Measurements from ENCODE around the gene OLA1. TPM values are rescaled to one million over a fixed set of nuclear protein-coding genes. Genes with fewer than 3 reads are reported as not detected.

The OLA1 gene
- total and polyA plus RNA-seq, 2 of the 13 experiments (the other 11 are each of a cell fraction or from before 2014, with no cell fraction given): 153 to 241 TPM

- Histone ChIP-seq H3K4me2 (ENCODE audit: low read depth, low read length) (no peak overlapping the region), H3K4me3 (replicated peaks in 1 of 3; ENCODE audit: insufficient read depth in 1 of 3, low read depth in 2 of 3, low read length in 3 of 3) (no peak overlapping the region), H3K79me2 (ENCODE audit: insufficient read depth, low read length) (peaks cover 98% of the 10 kb centered on the region), H3K9ac (ENCODE audit: insufficient read depth, low read depth, low read length) (no peak overlapping the region), H2AFZ (ENCODE audit: low read length) (no peak overlapping the region), H3K27ac (ENCODE audit: extremely low read length, insufficient read depth, low read length) (no peak overlapping the region), H3K36me3 (replicated peaks in 1 of 2; ENCODE audit: control insufficient read depth in 1 of 2, insufficient read depth in 2 of 2, low read length in 2 of 2) (peaks cover 7 to 43% of the 10 kb centered on the region in 2 experiments), H3K9me3 (ENCODE audit: low read length) (no peaks in the 10 kb centered on the region), H3K4me1 (ENCODE audit: insufficient read depth, low read length) (peaks cover 46% of the 10 kb centered on the region), H4K20me1 (ENCODE audit: insufficient read depth, low read length) (peaks cover 32% of the 10 kb centered on the region), H3K27me3 (ENCODE audit: control insufficient read depth in 1 of 2, insufficient read depth in 2 of 2, low read length in 2 of 2) (no peaks in the 10 kb centered on the region)
- BruUV-seq (replicated peaks): no TSS peak
- ChIA-PET POLR2A (interaction anchor here (0.6 kb wide), 1 partner anchor 15 kb away, joined by 3 read pairs; no protein-coding TSS in a partner anchor), CTCF (ENCODE audit: low intra/inter-chr PET ratio, low total read pairs) (no interaction called here)
- no peak for ATAC-seq
- TF ChIP-seq MXD1 (CRISPR knock-in tag; IDR thresholded peaks at IDR 0.05) (no peak), ZFYVE20 (CRISPR knock-in tag; IDR thresholded peaks at IDR 0.05; ENCODE audit: borderline replicate concordance, low read depth) (no peak), ZSCAN31 (CRISPR knock-in tag; IDR thresholded peaks at IDR 0.05; ENCODE audit: low read depth) (no peak), NR2F1 (CRISPR knock-in tag; IDR thresholded peaks at IDR 0.05) (no peak), FOXA1 (IDR thresholded peaks at IDR 0.05) (no peak), FOXA1 (CRISPR knock-in tag; IDR thresholded peaks at IDR 0.05) (no peak), ZNF121 (CRISPR knock-in tag; IDR thresholded peaks at IDR 0.05) (peak; percentile 68), SMAD1 (CRISPR knock-in tag; IDR thresholded peaks at IDR 0.05; ENCODE audit: borderline replicate concordance, low read depth) (no peak), ZNF547 (CRISPR knock-in tag; IDR thresholded peaks at IDR 0.05) (no peak)
- TF ChIP-seq, protein P1, sequence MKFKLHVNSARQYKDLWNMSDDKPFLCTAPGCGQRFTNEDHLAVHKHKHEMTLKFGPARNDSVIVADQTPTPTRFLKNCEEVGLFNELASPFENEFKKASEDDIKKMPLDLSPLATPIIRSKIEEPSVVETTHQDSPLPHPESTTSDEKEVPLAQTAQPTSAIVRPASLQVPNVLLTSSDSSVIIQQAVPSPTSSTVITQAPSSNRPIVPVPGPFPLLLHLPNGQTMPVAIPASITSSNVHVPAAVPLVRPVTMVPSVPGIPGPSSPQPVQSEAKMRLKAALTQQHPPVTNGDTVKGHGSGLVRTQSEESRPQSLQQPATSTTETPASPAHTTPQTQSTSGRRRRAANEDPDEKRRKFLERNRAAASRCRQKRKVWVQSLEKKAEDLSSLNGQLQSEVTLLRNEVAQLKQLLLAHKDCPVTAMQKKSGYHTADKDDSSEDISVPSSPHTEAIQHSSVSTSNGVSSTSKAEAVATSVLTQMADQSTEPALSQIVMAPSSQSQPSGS (CRISPR knock-in tag; IDR thresholded peaks at IDR 0.05): no peak
- DNase-seq (ENCODE audit: low spot score): no peak
- intact Hi-C loops (cut with micrococcal nuclease; ENCODE audit: unreplicated experiment): no loop called here
- in situ Hi-C loops (cut with HindIII; ENCODE audit: extremely low pct_ligation_motif_present, low pct_unique_long_range_greater_than_20kb): no loop called here
- WGBS (ENCODE audit: low lambda C conversion rate): 100% methylated on average over 1 of the region's 1 CpG
- FAIRE-seq: no peak
Measured at GRCh38 chr2:174240097-174240496, 8.2 kb downstream of the OLA1 start.

All from HepG2 (cell line).